ENCODE results near the gene PRICKLE4.

Gene PRICKLE4

GRCh38 chr6:41775293-41775882, 5.2 kb upstream of the PRICKLE4 start:
- Histone ChIP-seq H3K9me2 (replicated peaks; ENCODE audit: low read depth, low read length) (no peaks in the 10 kb centered on the region), H3K4me2 (ENCODE audit: low read depth, low read length, poor library complexity, severe bottlenecking) (no peak overlapping the region), H3K9ac (ENCODE audit: low read depth, low read length, poor library complexity, severe bottlenecking) (no peak overlapping the region), H3K4me3 (ENCODE audit: low read length, poor library complexity, severe bottlenecking) (no peak overlapping the region), H3K9me3 (ENCODE audit: insufficient read depth, low read depth, low read length) (no peaks in the 10 kb centered on the region), H4K20me1 (ENCODE audit: insufficient read depth, low read length, poor library complexity, severe bottlenecking) (peaks cover 5% of the 10 kb centered on the region), H3K27me3 (ENCODE audit: insufficient read depth, low read length, poor library complexity, severe bottlenecking) (no peaks in the 10 kb centered on the region), H2AFZ (ENCODE audit: low read length) (no peak overlapping the region), H3K36me3 (ENCODE audit: insufficient read depth, low read length) (peaks cover 10% of the 10 kb centered on the region; the same call in 1 of the 2 replicates), H3K79me2 (ENCODE audit: insufficient read depth, low read length) (peaks cover 9% of the 10 kb centered on the region), H3F3A (ENCODE audit: low read depth) (no peaks in the 10 kb centered on the region), H3K4me1 (ENCODE audit: insufficient read depth, low read length, poor library complexity, severe bottlenecking) (peaks cover 8% of the 10 kb centered on the region)
- TF ChIP-seq EZH2phosphoT487 (IDR thresholded peaks at IDR 0.05; ENCODE audit: borderline replicate concordance), result no peak
- TF ChIP-seq CTCF (conservative IDR thresholded peaks at IDR 0.05; ENCODE audit: low read length), result no peak

GRCh38 chr6:41777551-41778285, 2.9 kb upstream of the PRICKLE4 start:
- Histone ChIP-seq H4K20me1 (ENCODE audit: insufficient read depth, low read length, poor library complexity, severe bottlenecking) (peaks cover 5% of the 10 kb centered on the region), H3K4me1 (ENCODE audit: insufficient read depth, low read length, poor library complexity, severe bottlenecking) (peaks cover 18% of the 10 kb centered on the region), H3K79me2 (ENCODE audit: insufficient read depth, low read length) (peaks cover 9% of the 10 kb centered on the region), H3K27me3 (ENCODE audit: insufficient read depth, low read length, poor library complexity, severe bottlenecking) (no peaks in the 10 kb centered on the region), H3K36me3 (ENCODE audit: insufficient read depth, low read length) (peaks cover 1% of the 10 kb centered on the region; the same call in 1 of the 2 replicates), H3K9ac (ENCODE audit: low read depth, low read length, poor library complexity, severe bottlenecking) (no peak overlapping the region), H2AFZ (ENCODE audit: low read length) (no peak overlapping the region), H3K9me2 (replicated peaks; ENCODE audit: low read depth, low read length) (no peaks in the 10 kb centered on the region), H3F3A (ENCODE audit: low read depth) (no peaks in the 10 kb centered on the region), H3K4me3 (ENCODE audit: low read length, poor library complexity, severe bottlenecking) (no peak overlapping the region), H3K4me2 (ENCODE audit: low read depth, low read length, poor library complexity, severe bottlenecking) (no peak overlapping the region), H3K9me3 (ENCODE audit: insufficient read depth, low read depth, low read length) (no peaks in the 10 kb centered on the region)
- no peak for TF ChIP-seq CTCF (conservative IDR thresholded peaks at IDR 0.05; ENCODE audit: low read length)
- no peak for TF ChIP-seq EZH2phosphoT487 (IDR thresholded peaks at IDR 0.05; ENCODE audit: borderline replicate concordance)

- Histone ChIP-seq H3K4me2 (ENCODE audit: low read depth, low read length, poor library complexity, severe bottlenecking) (peak overlapping the region; percentile 90), H3K9ac (ENCODE audit: low read depth, low read length, poor library complexity, severe bottlenecking) (peak overlapping the region; percentile 79), H3K4me3 (ENCODE audit: low read length, poor library complexity, severe bottlenecking) (peak overlapping the region; percentile 96), H4K20me1 (ENCODE audit: insufficient read depth, low read length, poor library complexity, severe bottlenecking) (peaks cover 5% of the 10 kb centered on the region), H3K4me1 (ENCODE audit: insufficient read depth, low read length, poor library complexity, severe bottlenecking) (peaks cover 18% of the 10 kb centered on the region), H3K9me2 (replicated peaks; ENCODE audit: low read depth, low read length) (no peaks in the 10 kb centered on the region), H3K9me3 (ENCODE audit: insufficient read depth, low read depth, low read length) (no peaks in the 10 kb centered on the region), H3K27me3 (ENCODE audit: insufficient read depth, low read length, poor library complexity, severe bottlenecking) (no peaks in the 10 kb centered on the region), H3K79me2 (ENCODE audit: insufficient read depth, low read length) (peaks cover 9% of the 10 kb centered on the region), H3K36me3 (ENCODE audit: insufficient read depth, low read length) (no peaks in the 10 kb centered on the region), H3F3A (ENCODE audit: low read depth) (no peaks in the 10 kb centered on the region), H2AFZ (ENCODE audit: low read length) (no peak overlapping the region)
- no peak for TF ChIP-seq CTCF (conservative IDR thresholded peaks at IDR 0.05; ENCODE audit: low read length)
- TF ChIP-seq EZH2phosphoT487 (IDR thresholded peaks at IDR 0.05; ENCODE audit: borderline replicate concordance), result no peak
Observed at GRCh38 chr6:41778895-41779294, 1.7 kb upstream of the PRICKLE4 start.
